M059J (cell line): ENCODE data around the gene IGIP. TPM values are rescaled to one million over a fixed set of nuclear protein-coding genes. Genes with fewer than 3 reads are reported as not detected.

Experiments
- DNase-seq: peaks from one replicate; pipeline ENCODE4 v3.0.0-alpha.2; 2012; ENCODE audit warnings: low read depth
- total RNA-seq: library from RNA; depleted of rRNA; stranded (reverse); fragments of >200 nt; shearing (Covaris generic); gene quantifications from 2 replicates; pipeline ENCODE4 v1.2.3, GENCODE V29; 2014

The IGIP gene
- total RNA-seq, 1 experiment from 2014 or later, result 1.8 TPM

DNA sequence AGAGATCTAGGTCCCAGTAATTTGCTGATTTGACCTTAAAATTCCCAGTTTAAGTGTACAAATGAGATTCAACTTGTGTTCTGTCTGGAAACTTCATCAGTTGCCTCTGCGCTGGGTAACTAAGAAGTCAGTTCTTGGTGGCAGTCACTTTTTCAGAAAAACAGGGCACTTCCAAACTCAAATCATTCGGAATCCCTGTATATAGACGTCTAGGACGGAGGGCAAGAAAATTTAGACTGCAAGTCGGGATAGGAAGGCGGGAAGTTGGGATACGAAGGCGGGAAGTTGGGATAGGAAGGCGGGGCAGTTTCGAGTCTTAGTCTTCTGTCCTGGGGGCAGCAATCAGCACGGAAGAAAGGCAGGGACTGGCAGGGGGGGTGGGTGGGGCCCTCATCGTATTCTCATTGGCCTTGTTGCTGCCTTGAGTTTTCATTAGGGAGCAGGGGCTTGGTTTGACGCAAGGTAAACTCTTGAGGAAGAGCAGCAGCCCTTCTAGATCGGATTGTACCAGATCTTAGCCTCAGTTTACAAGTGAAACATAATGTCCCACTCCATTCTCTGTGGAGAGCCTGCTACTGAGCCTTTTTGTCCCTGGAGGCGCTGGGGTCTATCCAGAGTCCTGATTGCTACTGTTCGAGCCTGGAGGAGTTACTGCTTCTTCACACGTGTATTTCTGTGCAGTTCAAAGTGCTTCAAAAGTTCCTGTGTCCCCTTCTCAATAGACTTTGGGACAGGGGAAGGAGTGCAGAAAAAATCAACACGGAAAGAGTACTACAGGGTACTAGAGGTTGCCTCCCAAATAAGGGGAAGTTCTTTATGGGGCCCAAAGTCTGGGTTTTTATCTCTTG lies 14.5 kb upstream of the IGIP start:
- no peak for DNase-seq

DNA sequence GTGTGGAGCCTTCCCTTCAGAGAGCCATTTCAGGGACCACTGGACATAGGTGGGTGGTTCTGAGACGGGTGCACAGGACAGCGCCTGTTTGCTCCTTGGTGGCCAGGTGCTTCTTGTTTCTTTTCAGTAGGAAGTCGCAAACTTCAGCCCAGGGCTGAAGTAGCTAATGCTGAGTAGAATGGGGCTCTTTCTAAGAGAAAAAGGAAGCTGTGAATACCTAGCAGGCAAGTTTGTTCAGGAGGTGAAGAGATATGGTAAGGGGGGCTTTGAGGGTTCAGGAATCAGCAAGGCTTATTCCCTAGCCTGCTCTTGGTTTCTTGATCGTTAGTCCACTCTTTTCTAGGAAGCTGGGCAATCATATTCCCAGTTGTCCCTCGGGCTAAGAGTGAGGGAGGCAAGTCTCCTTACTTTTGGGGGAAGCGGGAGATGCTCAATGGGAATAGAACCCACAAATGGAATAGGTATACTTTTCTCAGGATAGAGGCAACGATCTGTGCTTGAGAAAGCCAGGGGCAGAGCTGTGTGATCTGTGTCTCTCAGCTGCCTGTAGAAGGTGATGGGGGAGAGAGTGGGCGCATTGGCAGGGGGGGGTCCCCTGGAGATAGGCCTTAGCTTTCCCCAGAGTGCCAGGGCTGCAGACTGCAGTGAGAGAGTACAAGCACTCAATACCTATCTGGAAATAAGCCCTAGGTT lies 13.7 kb upstream of the IGIP start:
- DNase-seq, result no peak

DNA sequence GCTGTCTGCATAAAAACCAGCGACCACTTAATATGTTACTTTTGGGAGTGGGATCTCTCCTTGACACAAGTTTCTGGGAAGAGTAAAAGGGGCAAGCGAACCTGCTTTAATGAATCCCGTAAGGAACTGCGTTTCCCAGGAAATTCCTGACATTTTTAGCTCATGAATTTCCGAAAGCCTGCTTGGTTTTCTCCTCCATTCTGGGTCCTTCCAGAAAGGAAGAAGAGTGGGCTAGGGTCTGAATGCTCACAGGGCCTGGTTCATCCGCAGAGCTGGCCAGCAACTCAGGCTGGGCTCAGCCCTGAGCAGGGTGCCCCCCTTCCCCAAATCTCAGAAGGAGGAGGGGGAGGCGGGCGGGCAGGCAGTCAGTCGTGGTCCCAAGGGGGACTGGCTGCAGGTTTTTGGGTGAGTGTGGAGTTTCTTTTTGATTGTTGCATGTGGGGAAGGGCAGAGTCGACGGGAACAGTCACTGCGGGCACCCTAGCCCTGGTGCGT lies 13.0 kb upstream of the IGIP start:
- DNase-seq, result peak; percentile 43

DNA sequence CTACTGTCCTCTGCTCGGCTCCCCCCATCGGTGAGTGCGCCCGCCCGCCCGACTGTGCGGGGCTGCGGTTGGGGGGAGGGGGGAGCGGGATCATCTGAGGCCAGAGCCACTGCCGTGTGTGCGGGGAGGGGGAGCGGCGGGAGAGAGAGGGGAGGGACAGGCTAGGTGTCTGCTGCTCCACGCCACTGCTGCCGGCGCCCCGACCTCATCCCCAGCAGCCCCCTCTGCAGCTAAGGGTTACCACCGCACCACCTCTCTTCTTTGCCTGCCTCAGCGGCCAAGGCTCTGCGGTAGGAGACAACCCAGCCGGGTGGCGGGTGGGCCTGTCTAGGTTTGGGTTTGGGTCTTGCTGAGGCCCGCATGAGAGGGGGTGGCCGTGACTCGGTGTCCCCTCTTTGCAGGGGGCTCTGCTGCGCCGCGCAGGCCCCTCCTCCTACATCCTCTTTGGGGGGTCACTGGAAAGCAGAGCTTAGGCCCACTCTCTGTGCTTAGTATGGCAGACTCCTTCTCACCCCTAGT lies 12.5 kb upstream of the IGIP start:
- DNase-seq, result no peak

DNA sequence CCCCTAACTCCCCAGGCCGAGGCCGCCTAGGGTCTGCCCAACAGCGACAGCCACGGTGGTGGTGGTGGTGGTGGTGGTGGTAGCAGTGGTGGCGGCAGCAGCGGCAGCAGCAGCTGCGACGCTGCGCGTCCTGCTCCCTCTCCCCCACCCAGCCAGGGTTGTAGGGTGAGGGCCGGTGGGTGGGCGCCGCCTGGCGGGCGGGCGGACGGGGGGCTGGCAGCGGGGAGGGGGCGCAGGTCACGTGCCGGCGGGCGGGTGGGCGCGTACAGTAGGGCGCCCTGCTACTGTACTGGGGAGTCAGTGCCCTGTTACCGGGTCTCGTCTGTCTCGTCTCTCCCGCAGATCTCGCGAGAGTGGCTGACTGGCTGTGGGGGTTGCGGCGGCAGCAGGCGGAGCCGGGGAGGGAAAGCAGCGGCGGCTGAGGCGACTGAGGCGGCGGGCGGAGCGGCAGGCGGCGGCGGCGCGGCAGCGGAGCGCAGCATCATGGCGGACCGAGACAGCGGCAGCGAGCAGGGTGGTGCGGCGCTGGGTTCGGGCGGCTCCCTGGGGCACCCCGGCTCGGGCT lies 12.0 kb upstream of the IGIP start, which contains the start of gene PURA:
Gene PURA, plus strand, starts transcription at position 411 of the 565 bp plus-strand sequence. Its CDS starts 73 bp downstream, at position 484.
- DNase-seq, result peak; percentile 94

DNA sequence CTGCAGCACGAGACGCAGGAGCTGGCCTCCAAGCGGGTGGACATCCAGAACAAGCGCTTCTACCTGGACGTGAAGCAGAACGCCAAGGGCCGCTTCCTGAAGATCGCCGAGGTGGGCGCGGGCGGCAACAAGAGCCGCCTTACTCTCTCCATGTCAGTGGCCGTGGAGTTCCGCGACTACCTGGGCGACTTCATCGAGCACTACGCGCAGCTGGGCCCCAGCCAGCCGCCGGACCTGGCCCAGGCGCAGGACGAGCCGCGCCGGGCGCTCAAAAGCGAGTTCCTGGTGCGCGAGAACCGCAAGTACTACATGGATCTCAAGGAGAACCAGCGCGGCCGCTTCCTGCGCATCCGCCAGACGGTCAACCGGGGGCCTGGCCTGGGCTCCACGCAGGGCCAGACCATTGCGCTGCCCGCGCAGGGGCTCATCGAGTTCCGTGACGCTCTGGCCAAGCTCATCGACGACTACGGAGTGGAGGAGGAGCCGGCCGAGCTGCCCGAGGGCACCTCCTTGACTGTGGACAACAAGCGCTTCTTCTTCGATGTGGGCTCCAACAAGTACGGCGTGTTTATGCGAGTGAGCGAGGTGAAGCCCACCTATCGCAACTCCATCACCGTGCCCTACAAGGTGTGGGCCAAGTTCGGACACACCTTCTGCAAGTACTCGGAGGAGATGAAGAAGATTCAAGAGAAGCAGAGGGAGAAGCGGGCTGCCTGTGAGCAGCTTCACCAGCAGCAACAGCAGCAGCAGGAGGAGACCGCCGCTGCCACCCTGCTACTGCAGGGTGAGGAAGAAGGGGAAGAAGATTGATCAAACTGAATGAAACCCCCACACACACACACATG lies 11.2 kb upstream of the IGIP start:
- peak; percentile 62 for DNase-seq

DNA sequence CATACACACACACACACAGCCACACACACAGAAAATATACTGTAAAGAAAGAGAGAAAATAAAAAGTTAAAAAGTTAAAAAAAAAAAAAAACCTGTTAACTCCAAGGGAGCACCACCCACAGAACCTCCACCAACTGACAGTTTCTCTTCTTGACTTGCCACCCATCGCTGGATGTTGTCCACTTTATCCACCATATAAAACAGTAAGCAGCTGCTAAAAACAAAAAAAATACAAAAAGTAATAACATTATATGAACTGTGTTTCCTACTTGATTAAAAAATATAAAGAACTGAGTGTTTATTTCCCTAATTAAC lies 10.6 kb upstream of the IGIP start:
- no peak for DNase-seq

DNA sequence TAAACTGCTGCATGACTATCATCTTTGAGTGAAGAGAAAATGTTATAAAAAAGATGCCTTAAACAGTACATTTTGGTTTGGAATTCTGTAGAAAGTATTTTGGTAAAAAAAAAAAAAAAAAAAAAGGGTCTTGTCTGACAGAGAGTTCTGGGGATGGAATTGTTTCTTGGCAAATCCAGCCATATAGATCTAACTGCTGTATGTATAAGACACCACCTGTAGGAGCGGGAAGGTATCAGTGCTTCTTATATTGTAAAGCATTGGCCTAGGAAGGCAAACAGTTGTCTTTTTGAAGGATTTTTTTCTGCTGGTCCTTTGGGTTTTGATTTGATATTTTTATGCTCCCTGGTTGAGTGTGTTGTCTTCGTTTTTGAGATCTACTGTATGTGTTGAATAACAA lies 9.0 kb upstream of the IGIP start:
- no peak for DNase-seq

DNA sequence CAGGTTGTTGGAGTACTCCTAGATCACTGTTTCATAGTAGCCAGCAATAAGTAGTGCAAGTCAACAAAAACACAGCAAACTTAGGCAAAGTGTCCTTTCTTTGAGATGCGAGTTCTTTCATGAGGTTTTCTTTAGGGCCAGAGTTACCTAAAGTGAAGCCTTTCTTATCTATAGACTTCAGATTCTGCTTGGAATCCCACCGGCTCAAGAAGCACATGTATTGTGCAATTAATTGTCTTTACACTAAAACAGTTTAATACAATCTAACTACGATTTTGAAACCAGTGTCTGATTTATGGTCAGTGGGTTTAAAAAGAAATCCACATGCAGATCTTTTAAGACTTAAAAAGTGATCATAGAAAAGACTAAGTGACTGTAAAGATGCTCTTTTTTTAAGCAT lies 8.2 kb upstream of the IGIP start:
- DNase-seq, result no peak

DNA sequence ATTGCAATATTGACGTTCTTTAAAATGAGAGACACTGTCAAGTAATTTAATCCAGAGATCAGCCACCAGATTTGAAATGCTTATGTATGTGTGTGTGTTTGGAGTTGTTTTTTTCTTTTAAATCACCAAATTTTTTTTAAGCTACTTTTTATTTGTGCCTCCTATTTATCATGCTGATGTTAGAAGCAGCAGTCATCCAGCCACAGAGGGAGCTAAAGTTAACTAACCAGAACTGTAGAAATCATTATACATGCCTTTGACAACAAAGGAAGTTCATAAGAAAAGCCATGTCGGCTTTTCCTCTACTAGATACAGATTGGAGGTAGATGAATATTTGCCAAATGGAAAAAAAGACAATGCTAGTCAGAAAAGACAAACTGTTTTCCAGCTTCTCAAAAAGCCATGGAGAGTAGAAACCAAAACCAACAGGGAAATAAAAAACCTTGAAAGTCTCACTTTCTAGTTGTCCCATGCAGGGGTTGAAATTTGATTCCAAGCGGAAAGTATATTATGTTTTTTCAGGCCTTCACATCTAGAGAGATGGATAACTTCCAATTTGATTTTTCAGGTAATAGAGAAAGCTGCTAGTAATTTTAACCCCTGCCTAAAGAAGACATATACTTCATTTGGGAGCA lies 7.3 kb upstream of the IGIP start:
- DNase-seq, result peak; percentile 19

DNA sequence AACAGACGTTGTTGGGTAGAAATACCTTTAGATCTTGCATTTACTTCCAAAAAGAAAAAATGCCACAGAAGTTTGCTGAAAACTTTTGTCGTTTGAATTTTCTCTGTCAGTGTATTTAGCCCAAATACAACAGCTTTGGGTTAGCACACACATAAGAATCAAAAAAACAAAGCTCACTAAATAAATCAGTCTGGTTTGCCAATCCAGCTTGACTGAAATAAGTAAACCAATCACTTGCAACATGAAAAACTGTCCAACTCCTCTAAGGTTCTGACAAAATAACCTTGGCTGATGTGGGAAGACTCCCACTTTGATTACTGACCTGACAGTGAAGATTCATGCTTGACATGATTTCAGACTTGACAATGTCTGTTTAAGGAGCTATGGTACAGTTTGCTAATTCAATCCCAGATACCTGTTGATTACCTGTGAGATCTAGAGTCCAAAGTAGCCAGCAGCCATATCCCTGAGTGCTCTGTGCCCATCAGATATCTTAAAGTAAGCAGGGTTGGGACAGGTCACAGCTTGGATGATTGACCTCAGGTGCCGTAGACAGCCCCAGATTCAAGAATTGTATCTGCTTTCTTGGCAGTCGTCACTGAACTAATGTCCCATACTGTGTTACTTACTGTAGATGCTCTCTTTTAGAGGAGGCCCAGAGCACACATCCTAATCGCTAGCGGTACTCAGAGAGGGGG lies 727 bp downstream of the IGIP start:
- DNase-seq, result no peak

DNA sequence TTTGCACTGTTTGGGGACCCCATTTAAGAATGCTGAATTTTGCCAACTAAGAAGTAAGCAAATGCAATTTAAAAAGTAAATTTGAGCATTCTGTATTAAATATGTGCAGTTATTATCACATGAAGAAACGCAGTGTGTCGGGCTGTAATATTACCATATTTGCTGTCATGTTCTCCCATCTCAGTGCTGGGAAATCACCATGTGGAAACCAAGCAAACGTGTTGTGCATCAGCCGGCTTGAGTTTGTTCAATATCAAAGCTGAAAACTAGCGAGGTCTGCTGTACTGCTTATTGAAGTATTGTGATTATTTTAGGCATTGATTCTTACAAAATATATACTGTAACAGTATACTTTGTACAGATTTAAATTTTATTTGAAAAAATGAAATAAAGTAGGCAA lies 2.6 kb downstream of the IGIP start:
- no peak for DNase-seq

DNA sequence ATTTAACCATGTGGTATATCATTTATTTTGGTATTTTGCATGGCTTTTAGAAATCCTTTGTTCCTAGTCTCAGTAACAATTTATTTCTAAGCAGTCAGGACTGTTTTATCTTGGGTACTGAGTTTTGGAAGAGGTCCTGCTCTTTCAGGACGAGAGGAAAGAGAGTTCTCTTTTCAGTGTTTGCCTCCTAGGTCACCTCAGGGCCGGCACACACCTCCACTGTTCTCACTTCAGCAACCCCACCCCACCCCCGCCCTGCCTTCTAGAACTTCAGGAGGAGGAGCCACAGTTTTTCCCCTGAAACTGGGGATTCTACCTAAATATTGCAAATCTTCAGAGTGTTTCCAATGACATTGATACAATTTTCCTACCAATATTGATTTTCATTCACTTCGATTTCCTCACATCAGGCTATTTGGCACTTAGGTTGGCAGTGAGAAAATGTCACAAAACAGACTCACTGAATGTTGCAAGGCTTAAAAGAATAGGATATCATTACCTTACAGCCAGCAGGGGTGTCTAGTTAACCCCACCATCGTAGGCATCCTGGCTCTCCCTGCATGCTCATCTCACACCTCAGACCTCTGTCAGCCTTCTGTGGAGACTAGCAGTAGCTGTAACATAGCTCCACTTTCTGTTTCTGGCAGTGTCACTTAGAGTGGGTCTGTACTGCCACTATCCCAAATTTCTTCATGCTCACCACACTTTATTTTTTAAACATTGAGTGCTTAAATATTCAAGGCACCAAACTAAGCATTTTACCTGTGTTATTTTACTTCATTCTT lies 5.4 kb downstream of the IGIP start:
- peak; percentile 18 for DNase-seq

DNA sequence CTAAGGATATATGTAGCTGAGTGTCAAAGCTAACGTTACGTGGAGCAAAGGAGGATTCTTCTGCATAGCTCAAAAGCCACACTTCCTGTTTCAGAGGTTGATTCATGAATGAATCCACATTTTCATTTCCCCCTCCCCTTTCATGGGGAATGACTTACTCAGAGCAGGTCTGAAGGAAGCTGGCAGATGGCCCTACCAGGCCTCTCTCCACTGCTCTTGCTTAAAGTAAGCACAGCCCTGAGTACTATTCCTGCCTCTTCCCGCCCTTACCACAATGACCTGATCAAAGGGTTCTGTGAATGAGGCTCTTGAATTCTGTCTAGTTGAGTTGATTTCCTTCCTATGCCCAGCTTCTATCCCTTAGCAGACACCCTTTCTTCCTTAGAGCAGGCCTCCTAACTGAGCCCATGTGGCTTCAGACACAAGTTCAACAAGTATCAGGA lies 6.3 kb downstream of the IGIP start:
- peak; percentile 97 for DNase-seq

DNA sequence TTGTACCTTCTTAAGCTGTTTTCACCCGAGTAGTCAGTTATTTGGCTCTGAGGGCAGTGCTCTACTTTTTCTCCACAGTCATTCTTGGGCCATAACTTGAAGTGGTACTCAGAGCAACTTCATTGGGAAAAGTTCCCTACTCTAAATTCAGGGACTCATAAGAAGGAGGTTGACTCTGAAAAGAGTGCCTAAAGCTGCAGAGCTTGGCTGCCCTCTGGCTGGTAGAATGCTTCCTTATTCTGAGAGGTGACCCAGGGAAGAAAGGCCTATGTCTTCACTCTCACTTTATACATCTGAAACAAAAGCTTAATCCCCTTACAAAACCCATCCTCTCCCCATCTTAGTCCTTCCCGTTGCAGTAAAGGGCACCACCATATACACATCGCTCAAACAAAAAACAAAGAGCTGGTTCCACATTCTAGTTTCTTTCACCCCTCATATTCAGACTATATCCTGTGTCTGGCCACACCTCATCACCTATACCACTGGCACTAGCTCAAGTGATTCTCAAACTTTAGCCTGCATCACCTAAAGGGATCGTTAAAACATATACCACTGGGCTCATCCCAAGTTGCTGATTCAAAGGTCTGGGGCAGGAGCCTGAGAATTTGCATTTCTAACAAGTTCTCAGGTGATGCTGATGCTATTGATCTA lies 7.9 kb downstream of the IGIP start:
- no peak for DNase-seq

DNA sequence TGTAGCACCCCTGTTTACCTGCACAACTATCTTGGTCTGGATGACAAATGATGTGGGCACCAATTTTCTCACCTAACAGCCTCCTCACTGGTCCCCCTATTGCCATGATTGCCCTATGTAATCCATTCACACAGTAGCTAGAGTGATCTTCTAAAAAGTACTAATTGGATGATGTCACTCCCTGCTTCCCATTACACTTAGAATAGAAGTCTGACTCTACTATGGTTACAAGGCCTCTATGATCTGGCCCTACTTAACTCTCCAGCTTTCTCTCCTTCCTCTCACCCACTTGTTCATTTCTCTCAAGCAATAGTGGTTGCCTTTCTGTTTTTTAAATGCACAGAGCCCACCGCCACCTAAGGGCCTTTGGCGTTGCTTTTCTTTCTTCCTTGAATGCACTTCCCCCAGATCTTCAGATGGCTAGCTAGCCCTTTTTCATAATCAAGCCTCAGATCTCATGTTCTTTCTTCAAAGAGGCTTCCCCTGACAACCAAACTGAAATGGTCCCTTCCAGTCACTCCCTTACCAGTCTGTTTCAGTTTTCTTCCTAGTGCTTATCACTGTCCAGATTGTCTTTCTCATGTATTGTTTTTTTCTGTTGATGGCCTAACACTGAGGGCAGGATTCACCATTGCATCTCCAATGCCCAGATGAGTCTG lies 8.7 kb downstream of the IGIP start:
- no peak for DNase-seq

DNA sequence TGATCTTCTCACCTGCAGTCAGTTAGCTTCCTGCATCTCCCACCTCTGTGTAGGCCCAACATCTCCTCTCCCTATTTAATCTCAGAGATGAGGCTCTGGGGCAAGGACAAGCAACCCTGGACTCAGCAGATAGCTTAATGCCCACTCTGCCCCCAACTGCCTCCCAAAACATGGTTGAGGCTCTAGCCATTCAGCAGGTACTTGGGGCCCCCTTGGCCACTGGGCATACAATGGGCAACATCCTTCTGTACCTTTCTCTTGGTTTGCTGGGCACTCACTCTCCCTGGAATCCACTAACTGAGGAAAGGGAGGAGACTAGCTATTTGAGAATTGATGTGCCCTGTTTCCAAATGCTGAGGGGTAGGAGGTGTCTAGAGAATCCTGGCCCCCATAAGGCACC lies 9.4 kb downstream of the IGIP start:
- no peak for DNase-seq

DNA sequence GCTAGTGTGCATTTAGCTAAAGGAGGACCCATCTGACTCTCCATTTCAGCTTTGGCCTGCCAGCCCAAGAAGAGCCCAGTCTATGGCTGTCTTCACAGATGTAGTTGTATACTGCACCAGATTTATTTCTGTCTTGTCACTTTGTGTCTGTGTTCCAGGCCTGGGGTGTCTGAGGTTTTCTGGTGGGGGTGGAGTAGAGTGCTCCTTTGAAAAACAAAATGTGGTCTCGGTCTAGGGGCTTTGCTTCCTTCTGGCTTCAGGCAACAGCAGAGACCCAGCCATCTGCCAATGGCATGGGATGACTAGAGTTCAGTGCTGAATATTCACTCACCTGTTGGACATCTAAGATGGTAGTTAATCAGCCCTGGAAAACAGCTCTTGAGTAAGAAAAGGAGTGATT lies 10.9 kb downstream of the IGIP start:
- DNase-seq, result no peak

DNA sequence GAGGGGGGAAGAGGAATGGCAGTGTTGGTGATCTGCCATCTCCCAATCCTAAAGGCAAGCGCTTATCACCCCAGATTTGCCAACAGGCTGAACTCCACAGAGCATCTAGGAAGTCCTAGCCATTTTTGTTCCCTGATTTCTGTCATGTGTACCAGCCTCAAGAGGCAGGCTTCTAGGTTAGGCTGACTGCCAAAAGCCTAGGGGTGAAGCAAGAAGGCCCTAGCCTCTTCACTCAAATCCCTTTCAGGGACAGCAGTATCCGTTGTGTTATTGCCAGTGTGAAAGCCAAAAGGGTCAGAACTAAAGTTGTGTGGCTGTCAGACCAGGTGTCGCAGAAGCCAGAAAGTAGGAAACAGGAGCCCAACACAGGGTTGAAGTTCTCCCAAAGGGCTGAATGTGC lies 14.7 kb downstream of the IGIP start:
- DNase-seq, result no peak
